Hepatocyte (in vitro differentiated cells): Measurements from ENCODE around the gene BAIAP2L1. TPM values are rescaled to one million over a fixed set of nuclear protein-coding genes. Genes with fewer than 3 reads are reported as not detected.

Experiments
- DNase-seq: peaks from one replicate; pipeline ENCODE4 v3.0.0-alpha.2; 2016; ENCODE audit warnings: low spot score
- H2AFZ ChIP-seq: fragments of 200-600 bp; sonication (generic); 2 replicates; pipeline ENCODE4 v1.6.0; 2016; ENCODE audit warnings: antibody characterized with exemption, mild to moderate bottlenecking
- H3K27ac ChIP-seq: fragments of 200-600 bp; sonication (generic); 2 replicates; pipeline ENCODE4 v1.5.1; 2016; ENCODE audit warnings: mild to moderate bottlenecking
- H3K27me3 ChIP-seq: fragments of 200-600 bp; sonication (generic); 2 replicates; pipeline ENCODE4 v1.6.1; 2016
- H3K36me3 ChIP-seq: fragments of 200-600 bp; sonication (generic); replicated peaks from 2 replicates; pipeline ENCODE4 v1.5.1; 2016; ENCODE audit warnings: low read depth; ENCODE audit not compliant: insufficient read depth
- H3K4me1 ChIP-seq: fragments of 200-600 bp; sonication (generic); 2 replicates; pipeline ENCODE4 v1.5.1; 2016; ENCODE audit warnings: mild to moderate bottlenecking, moderate library complexity; ENCODE audit not compliant: insufficient read depth
- H3K4me2 ChIP-seq: fragments of 200-600 bp; sonication (generic); 2 replicates; pipeline ENCODE4 v1.6.0; 2016
- H3K4me3 ChIP-seq: fragments of 200-600 bp; sonication (generic); 2 replicates; pipeline ENCODE4 v1.5.1; 2016; ENCODE audit warnings: mild to moderate bottlenecking
- H3K79me2 ChIP-seq: fragments of 200-600 bp; sonication (generic); 2 replicates; pipeline ENCODE4 v1.6.0; 2017; ENCODE audit warnings: mild to moderate bottlenecking
- H3K9me2 ChIP-seq: fragments of 200-600 bp; sonication (generic); replicated peaks from 2 replicates; pipeline ENCODE4 v1.6.0; 2017; ENCODE audit warnings: mild to moderate bottlenecking; ENCODE audit not compliant: insufficient read depth
- H3K9me3 ChIP-seq: fragments of 200-600 bp; sonication (generic); 2 replicates; pipeline ENCODE4 v1.5.1; 2016; ENCODE audit warnings: low read depth, mild to moderate bottlenecking
- H4K20me1 ChIP-seq: fragments of 200-600 bp; sonication (generic); 2 replicates; pipeline ENCODE4 v1.6.0; 2016; ENCODE audit warnings: mild to moderate bottlenecking; ENCODE audit not compliant: insufficient read depth, poor library complexity, severe bottlenecking
- EZH2 ChIP-seq: fragments of 200-600 bp; sonication (generic); IDR thresholded peaks from 2 replicates; pipeline ENCODE4 v1.6.1; 2016; ENCODE audit warnings: antibody characterized with exemption, mild to moderate bottlenecking, borderline replicate concordance
- EZH2phosphoT487 ChIP-seq: fragments of 200-600 bp; sonication (generic); IDR thresholded peaks from one replicate; pipeline ENCODE4 v1.6.1; 2018; ENCODE audit warnings: antibody characterized with exemption, mild to moderate bottlenecking, low read depth, moderate library complexity; ENCODE audit not compliant: unreplicated experiment, severe bottlenecking
- WGBS: methylation state at CpG from one replicate; pipeline ENCODE4 v1.1.6; 2016; ENCODE audit warnings: low lambda C conversion rate; ENCODE audit errors: missing lambda C conversion rate; 5-methylcytosine and 5-hydroxymethylcytosine counted together
- polyA plus RNA-seq: library from polyadenylated mRNA; unstranded; fragments of >200 nt; fragmentation: Nextera tagmentation; extraction: Ambion mirVana; gene quantifications from 2 replicates; pipeline ENCODE4 v1.2.1, GENCODE V29; 2016
- total RNA-seq: library from RNA; depleted of rRNA; stranded (reverse); fragments of >200 nt; gene quantifications from 2 replicates; pipeline ENCODE4 v1.2.3, GENCODE V29; 2014
- TF ChIP-seq, protein P1 (sequence below): fragments of 200-600 bp; sonication (generic); IDR thresholded peaks from 2 replicates; pipeline ENCODE4 v1.5.1; 2016; ENCODE audit warnings: antibody characterized with exemption, mild to moderate bottlenecking; ENCODE audit not compliant: poor library complexity

The BAIAP2L1 gene
- total and polyA plus RNA-seq, 2 experiments from 2014 or later = 25.4 to 32.0 TPM

DNA sequence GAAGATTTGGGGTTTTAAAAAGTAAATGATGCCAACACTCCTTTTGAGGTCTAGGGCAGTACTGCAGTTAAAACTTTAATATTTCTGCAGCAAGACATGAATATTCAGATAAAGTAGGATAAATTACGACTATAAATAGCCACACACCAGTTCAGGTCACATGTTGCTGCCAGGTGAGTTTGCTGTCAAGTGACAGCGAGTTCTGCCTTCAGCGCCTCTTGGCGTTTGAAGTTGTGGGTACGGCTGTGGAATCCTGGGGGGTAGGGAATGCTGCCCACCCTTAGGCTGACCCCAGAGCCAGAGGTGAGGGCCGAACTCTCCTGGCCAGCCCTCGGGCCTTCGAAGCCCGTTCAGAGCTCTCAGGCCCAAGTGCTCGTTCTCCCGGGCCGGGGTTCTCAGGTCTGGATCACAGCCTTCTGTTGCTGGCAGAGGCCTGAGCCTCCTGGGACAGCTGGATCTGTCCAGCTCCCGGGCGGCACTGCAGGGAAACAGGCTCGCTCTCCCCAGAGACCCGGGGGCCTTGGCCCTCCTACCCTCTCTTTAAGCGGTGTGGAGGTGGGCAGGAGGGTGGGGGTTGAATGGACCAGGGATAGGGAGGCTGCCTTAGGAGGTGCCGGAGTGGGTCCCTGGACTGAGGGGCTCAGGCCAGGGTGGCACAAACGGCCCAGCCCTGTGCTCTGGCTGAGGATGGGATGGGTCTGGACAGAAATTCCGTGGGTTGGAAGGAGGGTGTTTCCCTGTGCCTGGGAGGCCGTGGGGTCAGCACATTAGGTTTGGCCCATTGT, 114.0 kb downstream of the BAIAP2L1 start:
- H3K4me3 ChIP-seq = no peak overlapping the region
- no peaks in the 10 kb centered on the region for H3K9me3 ChIP-seq
- no peak overlapping the region for H2AFZ ChIP-seq
- peak overlapping the region; percentile 95 for H3K27ac ChIP-seq
- no peaks in the 10 kb centered on the region for H3K27me3 ChIP-seq
- TF ChIP-seq EZH2phosphoT487 (no peak), EZH2 (no peak)
- TF ChIP-seq, protein P1, sequence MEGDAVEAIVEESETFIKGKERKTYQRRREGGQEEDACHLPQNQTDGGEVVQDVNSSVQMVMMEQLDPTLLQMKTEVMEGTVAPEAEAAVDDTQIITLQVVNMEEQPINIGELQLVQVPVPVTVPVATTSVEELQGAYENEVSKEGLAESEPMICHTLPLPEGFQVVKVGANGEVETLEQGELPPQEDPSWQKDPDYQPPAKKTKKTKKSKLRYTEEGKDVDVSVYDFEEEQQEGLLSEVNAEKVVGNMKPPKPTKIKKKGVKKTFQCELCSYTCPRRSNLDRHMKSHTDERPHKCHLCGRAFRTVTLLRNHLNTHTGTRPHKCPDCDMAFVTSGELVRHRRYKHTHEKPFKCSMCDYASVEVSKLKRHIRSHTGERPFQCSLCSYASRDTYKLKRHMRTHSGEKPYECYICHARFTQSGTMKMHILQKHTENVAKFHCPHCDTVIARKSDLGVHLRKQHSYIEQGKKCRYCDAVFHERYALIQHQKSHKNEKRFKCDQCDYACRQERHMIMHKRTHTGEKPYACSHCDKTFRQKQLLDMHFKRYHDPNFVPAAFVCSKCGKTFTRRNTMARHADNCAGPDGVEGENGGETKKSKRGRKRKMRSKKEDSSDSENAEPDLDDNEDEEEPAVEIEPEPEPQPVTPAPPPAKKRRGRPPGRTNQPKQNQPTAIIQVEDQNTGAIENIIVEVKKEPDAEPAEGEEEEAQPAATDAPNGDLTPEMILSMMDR = no peak
- H3K79me2 ChIP-seq = peaks cover 82% of the 10 kb centered on the region
- H3K4me1 ChIP-seq = peaks cover 37% of the 10 kb centered on the region
- H3K36me3 ChIP-seq = no peaks in the 10 kb centered on the region
- WGBS = 84% methylated on average over 21 of the region's 21 CpGs
- peak overlapping the region; percentile 96 for H3K4me2 ChIP-seq
- no peaks in the 10 kb centered on the region for H3K9me2 ChIP-seq
- H4K20me1 ChIP-seq = peaks cover 86% of the 10 kb centered on the region
- peak; percentile 8 for DNase-seq

DNA sequence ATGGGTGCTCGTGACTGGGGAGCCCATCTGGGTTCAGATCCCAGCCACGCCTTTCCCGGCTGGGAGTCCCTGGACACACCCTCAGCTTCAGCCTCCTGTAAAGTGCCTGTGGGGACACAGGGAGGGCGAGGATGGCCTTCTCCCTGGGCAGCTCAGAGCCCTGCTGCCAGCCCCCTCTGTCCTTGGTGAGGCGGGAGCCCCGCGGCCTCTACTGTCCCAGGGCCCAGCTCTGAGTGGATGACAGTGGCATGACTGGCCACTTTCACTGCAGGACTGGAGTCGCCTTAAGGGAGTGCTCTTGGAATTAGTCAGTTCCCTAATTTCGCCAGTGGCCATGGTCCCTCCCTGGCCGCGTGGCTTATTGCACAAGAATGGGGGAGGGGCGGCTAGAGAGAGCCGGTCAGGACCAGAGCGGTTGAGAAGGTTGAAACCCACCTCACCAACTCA, 114.8 kb downstream of the BAIAP2L1 start:
- peak; percentile 57 for DNase-seq
- 66% methylated on average over 14 of the region's 14 CpGs for WGBS

DNA sequence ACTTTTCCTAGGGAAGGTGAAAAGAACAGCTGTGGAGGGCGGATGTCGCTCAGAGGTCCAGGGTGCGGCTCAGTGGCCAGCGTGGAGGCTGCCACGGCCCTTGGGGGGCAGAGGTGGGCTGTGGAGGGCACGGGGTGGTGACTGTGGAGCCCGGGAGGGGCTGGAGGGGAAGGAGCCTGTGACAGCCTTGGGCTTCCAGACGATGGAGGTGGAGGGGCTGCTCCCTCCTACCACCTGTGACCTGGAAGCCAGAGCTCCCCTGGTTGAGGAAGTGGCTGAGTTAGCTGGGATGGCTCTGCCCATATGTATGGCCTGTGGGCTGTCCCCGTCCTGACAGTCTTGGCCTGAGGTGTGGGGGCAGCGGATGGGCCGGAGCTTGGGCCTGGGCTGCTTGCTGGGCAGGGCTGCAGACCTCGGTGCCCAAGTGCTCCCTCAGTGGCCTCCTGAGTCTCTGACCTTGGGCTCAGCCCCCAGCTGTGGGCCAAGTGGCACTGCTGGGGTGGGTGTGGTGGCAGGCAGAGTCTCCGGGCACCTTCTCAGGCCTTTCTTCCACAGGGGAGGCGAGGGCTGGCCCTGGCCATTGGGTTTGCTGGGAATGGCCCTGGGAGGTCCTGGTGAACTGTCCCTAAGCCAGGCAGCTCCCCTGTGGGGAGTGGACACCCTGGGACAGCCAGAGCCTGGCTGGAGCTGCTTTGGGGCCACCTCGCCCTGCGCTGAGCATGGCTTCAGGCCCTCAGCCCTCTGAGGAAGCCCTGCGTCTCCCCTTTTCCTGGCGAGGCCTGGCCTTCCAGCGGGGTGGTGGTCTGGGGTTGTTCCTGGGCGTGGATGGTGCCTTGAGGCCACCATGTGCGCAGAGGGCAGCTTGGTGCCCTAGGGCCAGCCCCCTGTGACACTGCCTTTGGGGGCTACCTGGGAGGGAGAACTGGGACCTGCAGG, 115.5 kb downstream of the BAIAP2L1 start:
- Histone ChIP-seq H3K79me2 (peaks cover 82% of the 10 kb centered on the region), H2AFZ (no peak overlapping the region), H4K20me1 (peaks cover 74% of the 10 kb centered on the region), H3K9me2 (no peaks in the 10 kb centered on the region), H3K4me1 (peaks cover 43% of the 10 kb centered on the region), H3K36me3 (no peaks in the 10 kb centered on the region), H3K4me3 (no peak overlapping the region), H3K27ac (peak overlapping the region; percentile 95), H3K27me3 (no peaks in the 10 kb centered on the region), H3K9me3 (no peaks in the 10 kb centered on the region), H3K4me2 (peak overlapping the region; percentile 96)
- 89% methylated on average over 19 of the region's 21 CpGs for WGBS
- TF ChIP-seq, protein P1 = no peak
- TF ChIP-seq EZH2 (no peak), EZH2phosphoT487 (no peak)
- no peak for DNase-seq

More for the DNA sequence above, 114.8 kb downstream of the BAIAP2L1 start:
- TF ChIP-seq, protein P1 = no peak
- Histone ChIP-seq H3K9me2 (no peaks in the 10 kb centered on the region), H3K4me1 (peaks cover 37% of the 10 kb centered on the region), H2AFZ (no peak overlapping the region), H4K20me1 (peaks cover 80% of the 10 kb centered on the region), H3K79me2 (peaks cover 84% of the 10 kb centered on the region), H3K27ac (peak overlapping the region; percentile 95), H3K9me3 (no peaks in the 10 kb centered on the region), H3K4me3 (no peak overlapping the region), H3K4me2 (peak overlapping the region; percentile 96), H3K36me3 (no peaks in the 10 kb centered on the region), H3K27me3 (no peaks in the 10 kb centered on the region)
